ENCODE results near the gene GRAMD1B. TPM values are rescaled to one million over a fixed set of nuclear protein-coding genes. Genes with fewer than 3 reads are reported as not detected.

Gene GRAMD1B
- total RNA-seq, 1 experiment from 2014 or later: 1.2 TPM

DNA sequence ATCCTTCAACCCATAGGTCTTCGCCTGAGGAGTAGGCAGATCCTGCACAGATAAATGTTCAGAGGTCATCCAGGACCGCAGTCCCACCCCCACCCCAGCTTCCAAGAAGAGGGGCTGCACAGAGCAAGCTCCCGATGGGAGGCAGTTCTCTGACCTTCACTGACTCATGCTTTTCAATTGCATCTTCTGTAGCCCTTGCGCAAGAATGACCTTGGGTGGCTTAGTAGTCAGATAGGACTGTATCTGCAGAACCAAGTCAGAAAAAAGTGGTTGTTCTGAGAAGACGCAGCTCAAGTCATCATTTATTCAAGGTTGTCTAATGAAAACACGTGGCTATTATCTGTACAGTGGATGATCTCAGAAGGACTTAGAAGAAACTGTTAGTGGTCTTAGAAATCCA is 16.4 kb upstream of the GRAMD1B start:
- no TSS peak for BruUV-seq (replicated peaks)

DNA sequence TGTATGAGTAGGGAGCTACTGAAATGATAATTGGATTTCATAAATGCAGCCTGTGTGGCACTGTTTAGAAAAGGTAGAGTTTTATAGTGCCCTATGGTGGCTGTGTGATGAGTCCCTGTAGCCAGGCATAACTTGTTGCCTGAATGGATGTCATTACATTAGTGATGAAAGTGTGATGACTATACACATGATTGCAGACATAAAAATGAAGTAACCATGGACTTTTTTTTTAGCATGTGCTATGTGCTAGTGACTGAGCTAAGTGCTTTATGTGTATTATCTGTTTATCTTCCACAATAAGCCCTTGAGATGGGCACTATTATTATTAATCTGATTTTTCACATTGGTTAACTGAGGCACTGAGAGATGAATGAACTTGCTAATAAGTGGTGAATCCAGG is 13.5 kb upstream of the GRAMD1B start:
- no peak overlapping the region for H3K4me3 Mint-ChIP-seq (ENCODE audit: unreplicated experiment)
- no peaks in the 10 kb centered on the region for H3K36me3 Mint-ChIP-seq (ENCODE audit: insufficient read depth, unreplicated experiment)
- H3K4me1 Mint-ChIP-seq (ENCODE audit: low read depth, unreplicated experiment): no peaks in the 10 kb centered on the region
- no peaks in the 10 kb centered on the region for H3K27me3 ChIP-seq (replicated peaks; ENCODE audit: control insufficient read depth, insufficient read depth, low read length)
- no peaks in the 10 kb centered on the region for H3K9me3 ChIP-seq
- intact Hi-C loops (cut with micrococcal nuclease; ENCODE audit: unreplicated experiment): no loop called here
- H3K9me3 Mint-ChIP-seq (ENCODE audit: unreplicated experiment): no peaks in the 10 kb centered on the region
- POLR2A ChIA-PET: interaction anchor here (0.6 kb wide), 1 partner anchor 693 kb away, joined by 3 read pairs; no protein-coding TSS in a partner anchor
- H3K27ac Mint-ChIP-seq (ENCODE audit: unreplicated experiment): no peak overlapping the region
- H3K27me3 Mint-ChIP-seq (ENCODE audit: insufficient read depth, unreplicated experiment): no peaks in the 10 kb centered on the region
- no peaks in the 10 kb centered on the region for H3K36me3 ChIP-seq (ENCODE audit: control insufficient read depth, insufficient read depth, low read length)
- no peak for DNase-seq
- no peak for TF ChIP-seq CTCF (IDR thresholded peaks at IDR 0.05; ENCODE audit: insufficient read depth in 1 of 2, low read depth in 1 of 2, low read length in 1 of 2, severe bottlenecking in 1 of 2, unreplicated experiment in 1 of 2)
- CTCF ChIA-PET: no interaction called here
- no peak overlapping the region for H3K4me3 ChIP-seq (ENCODE audit: low read depth, low read length)
- no peaks in the 10 kb centered on the region for H3K4me1 ChIP-seq
- BruUV-seq (replicated peaks): no TSS peak

More for the DNA sequence above, 16.4 kb upstream of the GRAMD1B start:
- intact Hi-C loops (cut with micrococcal nuclease; ENCODE audit: unreplicated experiment): no loop called here
- Mint-ChIP-seq H3K4me3 (ENCODE audit: unreplicated experiment) (no peak overlapping the region), H3K27me3 (ENCODE audit: insufficient read depth, unreplicated experiment) (peaks cover 8% of the 10 kb centered on the region), H3K36me3 (ENCODE audit: insufficient read depth, unreplicated experiment) (no peaks in the 10 kb centered on the region), H3K9me3 (ENCODE audit: unreplicated experiment) (no peaks in the 10 kb centered on the region), H3K27ac (ENCODE audit: unreplicated experiment) (no peak overlapping the region), H3K4me1 (ENCODE audit: low read depth, unreplicated experiment) (peaks cover 7% of the 10 kb centered on the region)
- Histone ChIP-seq H3K4me1 (peaks cover 4% of the 10 kb centered on the region), H3K36me3 (ENCODE audit: control insufficient read depth, insufficient read depth, low read length) (no peaks in the 10 kb centered on the region), H3K27me3 (replicated peaks; ENCODE audit: control insufficient read depth, insufficient read depth, low read length) (peaks cover 6% of the 10 kb centered on the region), H3K9me3 (no peaks in the 10 kb centered on the region), H3K4me3 (ENCODE audit: low read depth, low read length) (no peak overlapping the region)
- POLR2A ChIA-PET: no interaction called here
- TF ChIP-seq CTCF (IDR thresholded peaks at IDR 0.05; ENCODE audit: insufficient read depth in 1 of 2, low read depth in 1 of 2, low read length in 1 of 2, severe bottlenecking in 1 of 2, unreplicated experiment in 1 of 2): no peak
- DNase-seq: no peak
- CTCF ChIA-PET: interaction anchor here (0.5 kb wide), 1 partner anchor 21 kb away, joined by 12 read pairs; no protein-coding TSS in a partner anchor

DNA sequence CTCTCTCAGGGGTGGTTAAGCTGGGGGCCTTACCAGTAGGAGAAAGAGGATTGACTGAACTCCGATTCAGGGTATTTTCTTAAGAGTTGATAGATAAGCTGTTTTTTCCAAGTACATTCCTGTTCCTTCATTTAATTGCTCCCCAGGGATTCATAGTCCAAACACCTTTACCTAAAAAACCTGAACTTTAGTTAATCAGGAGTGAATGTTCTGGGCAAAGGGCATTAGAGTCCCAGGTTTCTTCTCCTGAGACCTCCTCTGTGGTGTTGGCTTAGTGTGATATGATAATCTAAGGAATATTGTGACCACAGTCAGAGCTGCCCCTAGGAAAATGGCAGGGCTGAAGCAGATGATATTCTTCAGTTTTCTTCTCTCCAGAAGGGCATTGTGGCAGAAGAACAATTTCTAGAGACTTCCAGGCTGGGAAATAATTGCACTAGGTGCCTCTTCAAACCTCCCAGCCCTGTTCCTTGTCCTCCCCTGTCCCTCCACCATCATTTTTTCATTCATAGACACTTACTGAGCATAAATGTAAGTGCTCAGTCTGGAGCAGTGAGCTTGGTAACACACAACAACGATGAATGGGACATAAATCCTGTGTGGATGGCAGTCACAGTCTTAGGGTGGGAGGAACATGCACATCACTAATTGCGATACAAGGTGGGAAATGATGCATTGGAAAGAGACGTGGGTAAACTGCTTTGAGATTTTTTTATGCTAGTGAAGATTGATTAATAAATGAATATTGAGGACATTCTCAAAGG is 11.5 kb upstream of the GRAMD1B start:
- BruUV-seq (replicated peaks): no TSS peak
- Histone ChIP-seq H3K4me1 (no peaks in the 10 kb centered on the region), H3K36me3 (ENCODE audit: control insufficient read depth, insufficient read depth, low read length) (no peaks in the 10 kb centered on the region), H3K4me3 (ENCODE audit: low read depth, low read length) (no peak overlapping the region), H3K9me3 (no peaks in the 10 kb centered on the region), H3K27me3 (replicated peaks; ENCODE audit: control insufficient read depth, insufficient read depth, low read length) (no peaks in the 10 kb centered on the region)
- no peaks in the 10 kb centered on the region for H3K36me3 Mint-ChIP-seq (ENCODE audit: insufficient read depth, unreplicated experiment)
- intact Hi-C loops (cut with micrococcal nuclease; ENCODE audit: unreplicated experiment): no loop called here
- H3K4me3 Mint-ChIP-seq (ENCODE audit: unreplicated experiment): no peak overlapping the region
- no peak for DNase-seq
- no peak for TF ChIP-seq CTCF (IDR thresholded peaks at IDR 0.05; ENCODE audit: insufficient read depth in 1 of 2, low read depth in 1 of 2, low read length in 1 of 2, severe bottlenecking in 1 of 2, unreplicated experiment in 1 of 2)
- H3K4me1 Mint-ChIP-seq (ENCODE audit: low read depth, unreplicated experiment): no peaks in the 10 kb centered on the region
- H3K27ac Mint-ChIP-seq (ENCODE audit: unreplicated experiment): no peak overlapping the region
- ChIA-PET CTCF (interaction anchor here (0.8 kb wide), 1 partner anchor 157 kb away, joined by 3 read pairs; no protein-coding TSS in a partner anchor), POLR2A (no interaction called here)
- H3K9me3 Mint-ChIP-seq (ENCODE audit: unreplicated experiment): no peaks in the 10 kb centered on the region
- peaks cover 4% of the 10 kb centered on the region for H3K27me3 Mint-ChIP-seq (ENCODE audit: insufficient read depth, unreplicated experiment)

Data from Caco-2 (cell line).